ENCODE results near the gene PDF.

DNA sequence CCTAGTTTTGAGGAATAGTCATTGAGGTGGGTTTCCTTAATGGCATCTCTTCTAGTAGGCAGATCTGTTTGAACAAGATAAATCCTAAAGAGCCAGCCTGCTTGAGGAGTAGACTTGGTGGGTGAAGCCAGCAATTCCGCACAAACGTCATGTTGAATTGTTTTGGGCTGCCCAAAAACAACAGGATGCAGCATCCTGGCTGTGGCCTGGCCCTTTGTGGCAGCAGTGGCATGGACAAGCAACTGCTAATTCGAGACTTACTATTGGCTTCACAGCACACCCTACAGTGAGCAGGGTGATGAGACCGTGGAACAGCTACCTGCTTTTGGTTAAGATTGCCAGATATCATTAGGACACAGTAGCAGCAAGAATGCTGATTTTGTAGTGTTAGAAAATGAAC lies 28.5 kb downstream of the PDF start:
- TF ChIP-seq, protein P1, sequence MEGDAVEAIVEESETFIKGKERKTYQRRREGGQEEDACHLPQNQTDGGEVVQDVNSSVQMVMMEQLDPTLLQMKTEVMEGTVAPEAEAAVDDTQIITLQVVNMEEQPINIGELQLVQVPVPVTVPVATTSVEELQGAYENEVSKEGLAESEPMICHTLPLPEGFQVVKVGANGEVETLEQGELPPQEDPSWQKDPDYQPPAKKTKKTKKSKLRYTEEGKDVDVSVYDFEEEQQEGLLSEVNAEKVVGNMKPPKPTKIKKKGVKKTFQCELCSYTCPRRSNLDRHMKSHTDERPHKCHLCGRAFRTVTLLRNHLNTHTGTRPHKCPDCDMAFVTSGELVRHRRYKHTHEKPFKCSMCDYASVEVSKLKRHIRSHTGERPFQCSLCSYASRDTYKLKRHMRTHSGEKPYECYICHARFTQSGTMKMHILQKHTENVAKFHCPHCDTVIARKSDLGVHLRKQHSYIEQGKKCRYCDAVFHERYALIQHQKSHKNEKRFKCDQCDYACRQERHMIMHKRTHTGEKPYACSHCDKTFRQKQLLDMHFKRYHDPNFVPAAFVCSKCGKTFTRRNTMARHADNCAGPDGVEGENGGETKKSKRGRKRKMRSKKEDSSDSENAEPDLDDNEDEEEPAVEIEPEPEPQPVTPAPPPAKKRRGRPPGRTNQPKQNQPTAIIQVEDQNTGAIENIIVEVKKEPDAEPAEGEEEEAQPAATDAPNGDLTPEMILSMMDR (IDR thresholded peaks at IDR 0.05; ENCODE audit: insufficient read depth, low read length), result no peak
- no peak for TF ChIP-seq POLR2AphosphoS5 (IDR thresholded peaks at IDR 0.05; ENCODE audit: low read depth)
- TF ChIP-seq, protein P2, sequence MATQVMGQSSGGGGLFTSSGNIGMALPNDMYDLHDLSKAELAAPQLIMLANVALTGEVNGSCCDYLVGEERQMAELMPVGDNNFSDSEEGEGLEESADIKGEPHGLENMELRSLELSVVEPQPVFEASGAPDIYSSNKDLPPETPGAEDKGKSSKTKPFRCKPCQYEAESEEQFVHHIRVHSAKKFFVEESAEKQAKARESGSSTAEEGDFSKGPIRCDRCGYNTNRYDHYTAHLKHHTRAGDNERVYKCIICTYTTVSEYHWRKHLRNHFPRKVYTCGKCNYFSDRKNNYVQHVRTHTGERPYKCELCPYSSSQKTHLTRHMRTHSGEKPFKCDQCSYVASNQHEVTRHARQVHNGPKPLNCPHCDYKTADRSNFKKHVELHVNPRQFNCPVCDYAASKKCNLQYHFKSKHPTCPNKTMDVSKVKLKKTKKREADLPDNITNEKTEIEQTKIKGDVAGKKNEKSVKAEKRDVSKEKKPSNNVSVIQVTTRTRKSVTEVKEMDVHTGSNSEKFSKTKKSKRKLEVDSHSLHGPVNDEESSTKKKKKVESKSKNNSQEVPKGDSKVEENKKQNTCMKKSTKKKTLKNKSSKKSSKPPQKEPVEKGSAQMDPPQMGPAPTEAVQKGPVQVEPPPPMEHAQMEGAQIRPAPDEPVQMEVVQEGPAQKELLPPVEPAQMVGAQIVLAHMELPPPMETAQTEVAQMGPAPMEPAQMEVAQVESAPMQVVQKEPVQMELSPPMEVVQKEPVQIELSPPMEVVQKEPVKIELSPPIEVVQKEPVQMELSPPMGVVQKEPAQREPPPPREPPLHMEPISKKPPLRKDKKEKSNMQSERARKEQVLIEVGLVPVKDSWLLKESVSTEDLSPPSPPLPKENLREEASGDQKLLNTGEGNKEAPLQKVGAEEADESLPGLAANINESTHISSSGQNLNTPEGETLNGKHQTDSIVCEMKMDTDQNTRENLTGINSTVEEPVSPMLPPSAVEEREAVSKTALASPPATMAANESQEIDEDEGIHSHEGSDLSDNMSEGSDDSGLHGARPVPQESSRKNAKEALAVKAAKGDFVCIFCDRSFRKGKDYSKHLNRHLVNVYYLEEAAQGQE (IDR thresholded peaks at IDR 0.05; ENCODE audit: insufficient replicate concordance, low read depth), result no peak
